Measurements from ENCODE around the gene CD8B. TPM values are rescaled to one million over a fixed set of nuclear protein-coding genes. Genes with fewer than 3 reads are reported as not detected.

Gene CD8B
- total RNA-seq, 2 experiments from 2014 or later, result 1.7 to 2.1 TPM

- Mint-ChIP-seq H3K27ac (no peak overlapping the region), H3K9me3 (no peaks in the 10 kb centered on the region), H3K4me1 (peaks cover 6% of the 10 kb centered on the region), H3K4me3 (no peak overlapping the region), H3K27me3 (no peaks in the 10 kb centered on the region), H3K36me3 (ENCODE audit: low read depth) (peaks cover 38% of the 10 kb centered on the region)
- DNase-seq, result no peak
- POLR2A ChIA-PET, result no interaction called here
- CTCF ChIA-PET, result no interaction called here
Observed at GRCh38 chr2:86768189-86768949, 93.3 kb downstream of the CD8B start.

Other genes starting within 250 kb of the CD8B start
- 10 to 100 TPM; 18.9 to 19.9 TPM for gene RNF103, start 238.0 kb downstream of the CD8B start, total RNA-seq
- 10 to 100 TPM; 27.5 to 29.6 TPM for gene RMND5A, start 141.6 kb downstream of the CD8B start, total RNA-seq
- 1 to 10 TPM; 4.1 to 4.8 TPM for gene CD8A, start 71.0 kb downstream of the CD8B start, total RNA-seq
- gene RGPD1, start 80.2 kb upstream of the CD8B start, total RNA-seq, result under 1 TPM; 0.48 to 0.70 TPM
- 1 to 10 TPM; 2.8 to 3.2 TPM for gene PLGLB1, start 160.0 kb upstream of the CD8B start, total RNA-seq

Data from activated CD4-positive, alpha-beta memory T cell treated with anti-CD3 and anti-CD28 coated beads, Interleukin-2, amount 10 ng/mL, durations not matched to agents 7 days and 5 days (primary cell).